Left lung (tissue), 10 donors: ENCODE results near the gene PRDM5. TPM values are rescaled to one million over a fixed set of nuclear protein-coding genes. Genes with fewer than 3 reads are reported as not detected.

Experiments
- ATAC-seq: fragments of 200-7000 bp; cut with Tn5 transposase; one replicate; pipeline ENCODE4 v1.9.1; 2020; ENCODE audit warnings: moderate library complexity
- DNase-seq, 4 donors: peaks; one replicate each; pipeline ENCODE4 v3.0.0-alpha.2; 2013 to 2020
- H3K27ac ChIP-seq, 2 donors: fragments of 200-600 bp; sonication (generic) in 1 of 2; one replicate each; pipeline versions ENCODE4 v1.5.0 to v1.8.0; 2020 to 2021
- H3K27me3 ChIP-seq, 2 donors: fragments of 200-600 bp; sonication (generic) in 1 of 2; one replicate each; pipeline versions ENCODE4 v1.5.0 to v1.8.0; 2020 to 2021
- H3K36me3 ChIP-seq, 2 donors: fragments of 200-600 bp; sonication (generic) in 1 of 2; one replicate each; pipeline versions ENCODE4 v1.5.0 to v1.8.0; 2020 to 2021
- H3K4me1 ChIP-seq, 2 donors: fragments of 200-600 bp; one replicate each; pipeline ENCODE4 v1.8.0; 2021
- H3K4me3 ChIP-seq, 2 donors: fragments of 200-600 bp; sonication (generic) in 1 of 2; one replicate each; pipeline versions ENCODE4 v1.5.0 to v1.8.0; 2020 to 2021; ENCODE audit warnings: mild to moderate bottlenecking in 1 of 2
- H3K9me3 ChIP-seq, 2 donors: fragments of 200-600 bp; sonication (generic) in 1 of 2; one replicate each; pipeline versions ENCODE4 v1.5.0 to v1.8.0; 2020 to 2021
- CTCF ChIP-seq, 2 donors: fragments of 200-600 bp; sonication (generic) in 1 of 2; IDR thresholded peaks; one replicate each; pipeline versions ENCODE4 v1.5.0 to v1.8.0; 2021; ENCODE audit warnings: antibody characterized with exemption in 2 of 2
- intact Hi-C, 2 donors: fragments of 100-400 bp; cut with DNase I; formaldehyde crosslinking; loops; one replicate each; pipeline versions ENCODE4 v1.11.2 to v1.14.2; 2022
- polyA plus RNA-seq, 6 donors: library from polyadenylated mRNA; unstranded; fragments of 120-200 nt; gene quantifications; one replicate each; pipeline ENCODE4 v1.2.1, GENCODE V29; 2013; ENCODE audit not compliant: insufficient read length in 6 of 6
- total RNA-seq, 2 donors: library from RNA; stranded (reverse); fragmentation: NEBNext Ultra II Directional; extraction: Animal tissue kit (Norgen Biotek cat#: 25700); gene quantifications; one replicate each; pipeline ENCODE4 v1.2.1, GENCODE V29; 2021
- donor health status: DM: no; HTN: yes; CAD: no.
- donor health status: DM: no; HTN: no; CAD: no.

PRDM5 gene
- total and polyA plus RNA-seq, 8 donors: 12.1 to 35.1 (median 30.3) TPM

DNA sequence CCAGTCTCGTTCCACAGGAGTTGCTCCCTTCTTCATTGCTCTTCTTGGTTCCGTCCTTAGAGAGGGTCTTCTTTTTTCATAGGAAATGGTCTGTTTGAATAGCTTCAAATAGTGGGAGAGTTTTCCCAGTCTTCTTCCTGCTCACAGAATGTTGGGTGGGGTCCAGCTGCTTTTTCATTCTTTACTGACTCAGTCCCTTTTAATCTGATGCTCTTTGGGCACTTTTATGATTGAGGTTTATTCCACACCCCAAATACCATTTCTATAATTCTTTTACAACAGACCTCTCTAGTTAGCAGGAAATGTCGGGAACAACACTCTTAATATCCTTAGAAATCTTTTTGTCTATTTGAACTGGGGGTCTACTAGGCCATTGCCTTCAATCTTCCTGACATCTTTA lies 239.5 kb downstream of the PRDM5 start:
- TF ChIP-seq CTCF (IDR thresholded peaks at IDR 0.05): no peak
- no peaks in the 10 kb centered on the region for H3K4me1 ChIP-seq
- no peaks in the 10 kb centered on the region for H3K36me3 ChIP-seq
- no peak for ATAC-seq
- H3K27ac ChIP-seq: no peak overlapping the region
- intact Hi-C loops: no loop called here
- no peak overlapping the region for H3K4me3 ChIP-seq
- no peak for DNase-seq
- no peaks in the 10 kb centered on the region for H3K27me3 ChIP-seq
- peaks cover 0 to 2% of the 10 kb centered on the region in 2 donors for H3K9me3 ChIP-seq

GRCh38 chr4:120680647-120681228 lies 241.8 kb downstream of the PRDM5 start:
- no peak overlapping the region for H3K4me3 ChIP-seq
- H3K4me1 ChIP-seq: no peaks in the 10 kb centered on the region
- H3K27me3 ChIP-seq: no peaks in the 10 kb centered on the region
- peaks cover 0 to 5% of the 10 kb centered on the region in 2 donors for H3K9me3 ChIP-seq
- DNase-seq (no peak), ATAC-seq (no peak)
- no peak for TF ChIP-seq CTCF (IDR thresholded peaks at IDR 0.05)
- no peaks in the 10 kb centered on the region for H3K36me3 ChIP-seq
- intact Hi-C loops: no loop called here
- H3K27ac ChIP-seq: no peak overlapping the region

GRCh38 chr4:120673696-120674095 lies 248.8 kb downstream of the PRDM5 start:
- DNase-seq (no peak), ATAC-seq (no peak)
- H3K27me3 ChIP-seq: no peaks in the 10 kb centered on the region
- no peak for TF ChIP-seq CTCF (IDR thresholded peaks at IDR 0.05)
- peaks cover 0 to 22% of the 10 kb centered on the region in 2 donors for H3K9me3 ChIP-seq
- no peaks in the 10 kb centered on the region for H3K36me3 ChIP-seq
- no peaks in the 10 kb centered on the region for H3K4me1 ChIP-seq
- intact Hi-C loops: no loop called here
- H3K27ac ChIP-seq: no peak overlapping the region
- H3K4me3 ChIP-seq: no peak overlapping the region

DNA sequence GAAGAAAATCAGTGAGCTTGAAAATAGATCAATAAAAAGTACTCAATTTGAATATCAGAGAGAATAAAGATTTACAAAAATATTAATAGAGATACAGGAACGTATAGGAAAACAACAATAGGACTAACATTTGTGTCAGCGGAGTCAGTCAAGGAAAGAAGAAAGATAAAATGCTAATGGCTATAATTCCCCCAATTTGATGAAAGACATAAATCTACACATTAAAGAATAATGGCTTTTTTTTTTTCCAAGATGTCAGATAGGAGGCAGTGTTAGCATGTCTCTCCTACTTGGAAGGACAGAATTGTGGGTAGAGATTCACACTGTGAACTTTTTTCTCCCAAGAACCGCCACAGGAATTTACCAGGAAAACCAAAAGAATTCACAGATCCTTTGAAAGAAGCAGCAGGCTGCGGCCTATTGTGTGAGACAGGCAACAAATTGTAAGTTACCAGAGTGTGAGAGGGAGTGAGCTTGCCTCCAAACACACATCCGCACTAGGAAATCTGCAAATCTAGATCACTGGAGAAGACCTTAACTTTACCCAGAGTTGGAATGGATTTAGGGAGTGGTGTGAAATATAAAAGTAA lies 249.9 kb downstream of the PRDM5 start:
- ATAC-seq: no peak
- no peak for TF ChIP-seq CTCF (IDR thresholded peaks at IDR 0.05)
- H3K9me3 ChIP-seq: peaks cover 0 to 22% of the 10 kb centered on the region in 2 donors

GRCh38 chr4:120672076-120672475 lies 250.4 kb downstream of the PRDM5 start:
- ATAC-seq (no peak), DNase-seq (no peak)
- Histone ChIP-seq H3K4me3 (no peak overlapping the region), H3K9me3 (peaks cover 0 to 22% of the 10 kb centered on the region in 2 donors), H3K27me3 (no peaks in the 10 kb centered on the region), H3K36me3 (no peaks in the 10 kb centered on the region), H3K27ac (no peak overlapping the region), H3K4me1 (no peaks in the 10 kb centered on the region)
- intact Hi-C loops: no loop called here
- TF ChIP-seq CTCF (IDR thresholded peaks at IDR 0.05): no peak

More for the DNA sequence above, 249.9 kb downstream of the PRDM5 start:
- no peaks in the 10 kb centered on the region for H3K36me3 ChIP-seq
- no peak for DNase-seq
- no peaks in the 10 kb centered on the region for H3K4me1 ChIP-seq
- H3K27ac ChIP-seq: no peak overlapping the region
- intact Hi-C loops: no loop called here
- no peak overlapping the region for H3K4me3 ChIP-seq
- H3K27me3 ChIP-seq: no peaks in the 10 kb centered on the region
